H1 (cell line): ENCODE results near the gene DOCK1.

Experiments
- CTCF ChIP-seq, 3 experiments: IDR thresholded peaks; 1 replicate in 2 of 3; 2 replicates in 1 of 3; pipeline versions ENCODE4 v1.5.1 to v1.6.1; 2011; ENCODE audit warnings: low read length in 3 of 3, mild to moderate bottlenecking in 3 of 3, inconsistent platforms in 2 of 3, low read depth in 1 of 3, moderate library complexity in 1 of 3; ENCODE audit not compliant: insufficient read depth in 1 of 3; ENCODE audit errors: control extremely low read depth in 1 of 3
- MAX ChIP-seq: IDR thresholded peaks from 2 replicates; pipeline ENCODE4 v1.6.1; 2012; ENCODE audit warnings: inconsistent platforms
- YY1 ChIP-seq: IDR thresholded peaks from 2 replicates; pipeline ENCODE4 v1.6.1; 2011; ENCODE audit warnings: low read depth, mild to moderate bottlenecking, low read length

GRCh38 chr10:127018766-127019165 is 113.5 kb downstream of the DOCK1 start:
- TF ChIP-seq CTCF (IDR thresholded peaks at IDR 0.05; ENCODE audit: control extremely low read depth in 1 of 3, insufficient read depth in 1 of 3, low read depth in 1 of 3, low read length in 3 of 3) (no peak), YY1 (no peak), MAX (no peak)
